ENCODE data around the gene GRHL1. TPM values are rescaled to one million over a fixed set of nuclear protein-coding genes. Genes with fewer than 3 reads are reported as not detected.

The GRHL1 gene
- total and polyA plus RNA-seq, 12 donors: 0.57 to 2.6 (median 1.2) TPM; not detected in 1

- H3K4me3 ChIP-seq: peak overlapping the region in 1 of 4 donors; percentile 26
- 49 to 68% (median 59%) methylated on average over 15 of the region's 15 CpGs for WGBS, 4 donors
- no peaks in the 10 kb centered on the region for H3K27me3 ChIP-seq
- no peaks in the 10 kb centered on the region for H3K36me3 ChIP-seq (replicated peaks in 1 of 2)
- peaks cover 0 to 19% of the 10 kb centered on the region in 2 donors for H3K4me1 ChIP-seq (replicated peaks in 1 of 2)
- intact Hi-C loops (cut with DNase I): loop anchor here (2.0 to 5.0 kb wide), 2 partner anchors 64 to 65 kb away; no protein-coding TSS in a partner anchor
- TF ChIP-seq CTCF (IDR thresholded peaks at IDR 0.05) (no peak), POLR2A (IDR thresholded peaks at IDR 0.05) (no peak)
- no peak for DNase-seq
- H3K27ac ChIP-seq: peak overlapping the region in 1 of 5 donors; percentile 75
- no peaks in the 10 kb centered on the region for H3K9me3 ChIP-seq (replicated peaks in 1 of 3)
Measured at GRCh38 chr2:9983401-9984216, 32.1 kb downstream of the GRHL1 start.

- H3K9me3 ChIP-seq (replicated peaks in 1 of 3): no peaks in the 10 kb centered on the region
- intact Hi-C loops (cut with DNase I): loop anchor here in 1 of 2 donors (5.0 kb wide), 1 partner anchor 63 kb away; no protein-coding TSS in a partner anchor
- WGBS, 4 donors: 14 to 29% (median 20%) methylated on average over 7 of the region's 7 CpGs
- no peaks in the 10 kb centered on the region for H3K27me3 ChIP-seq
- peaks cover 0 to 19% of the 10 kb centered on the region in 2 donors for H3K4me1 ChIP-seq (replicated peaks in 1 of 2)
- TF ChIP-seq POLR2A (IDR thresholded peaks at IDR 0.05) (no peak), CTCF (IDR thresholded peaks at IDR 0.05) (peak; percentile 82 to 90 (median 86))
- peak in 1 of 7 donors; percentile 31 for DNase-seq
- H3K27ac ChIP-seq: peak overlapping the region in 1 of 5 donors; percentile 75
- peak overlapping the region in 1 of 4 donors; percentile 26 for H3K4me3 ChIP-seq
- H3K36me3 ChIP-seq (replicated peaks in 1 of 2): no peaks in the 10 kb centered on the region
Measured at GRCh38 chr2:9984217-9984739, 32.8 kb downstream of the GRHL1 start.

GRCh38 chr2:9984871-9985480, 33.5 kb downstream of the GRHL1 start:
- Histone ChIP-seq H3K4me3 (no peak overlapping the region), H3K9me3 (replicated peaks in 1 of 3) (no peaks in the 10 kb centered on the region), H3K36me3 (replicated peaks in 1 of 2) (no peaks in the 10 kb centered on the region), H3K27ac (no peak overlapping the region), H3K4me1 (replicated peaks in 1 of 2) (peaks cover 0 to 19% of the 10 kb centered on the region in 2 donors), H3K27me3 (no peaks in the 10 kb centered on the region)
- no peak for DNase-seq
- TF ChIP-seq POLR2A (IDR thresholded peaks at IDR 0.05) (no peak), CTCF (IDR thresholded peaks at IDR 0.05) (no peak)
- WGBS, 4 donors: 77 to 83% (median 79%) methylated on average over 6 of the region's 6 CpGs
- intact Hi-C loops (cut with DNase I): loop anchor here in 1 of 2 donors (5.0 kb wide), 2 partner anchors 47 to 62 kb away; no protein-coding TSS in a partner anchor
